NAMALWA (cell line): Measurements from ENCODE around the gene LAMTOR3.
"Not testable (repeated sequence)": the region's sequence is repeated elsewhere in the genome, so short reads cannot be mapped to it uniquely, and the experiment has no call there.

Experiments
- DNase-seq: peaks from one replicate; pipeline ENCODE4 v3.0.0-alpha.2; 2015; ENCODE audit warnings: low spot score

The LAMTOR3 gene

DNA sequence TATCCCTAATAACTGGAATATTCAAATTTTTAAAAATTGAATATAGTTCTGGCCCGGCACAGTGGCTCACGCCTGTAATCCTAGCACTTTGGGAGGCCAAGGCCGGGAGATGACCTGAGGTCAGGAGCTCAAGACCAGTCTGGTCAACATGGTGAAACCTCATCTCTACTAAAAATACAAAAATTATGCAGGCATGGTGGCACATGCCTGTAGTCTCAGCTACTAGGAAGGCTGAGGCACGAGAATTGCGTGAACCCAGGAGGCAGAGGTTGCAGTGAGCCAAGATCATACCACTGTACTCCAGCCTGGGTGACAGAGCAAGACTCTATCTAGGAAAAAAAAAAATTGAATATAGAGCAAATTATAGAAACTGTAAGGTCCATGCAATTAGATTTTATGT lies 64.2 kb downstream of the LAMTOR3 start:
- DNase-seq, result not testable (repeated sequence)

DNA sequence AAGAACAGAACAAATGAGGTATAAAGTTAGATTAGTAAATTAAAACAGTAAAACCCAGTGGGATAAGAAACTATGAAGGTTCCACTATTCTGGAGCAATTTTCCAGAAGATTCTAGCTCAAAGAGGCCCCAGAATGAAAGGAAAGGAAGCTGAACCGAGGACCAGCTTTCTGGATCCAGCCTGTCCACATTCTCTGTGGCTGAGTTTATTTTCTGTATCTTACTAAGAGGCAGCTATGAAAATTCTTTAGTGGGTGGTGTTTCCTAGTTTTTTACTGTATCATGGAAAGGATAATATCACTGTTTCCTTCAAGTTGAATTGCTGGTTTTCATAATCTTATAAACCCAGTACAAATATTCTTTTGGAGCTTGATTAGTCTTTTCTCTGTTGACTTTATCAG lies 65.8 kb downstream of the LAMTOR3 start:
- no peak for DNase-seq
